CD4-positive, alpha-beta T cell treated with Interleukin-17A for 4 hours (primary cell): Measurements from ENCODE around the gene FDPS.
"Not testable (repeated sequence)": the region's sequence is repeated elsewhere in the genome, so short reads cannot be mapped to it uniquely, and the experiment has no call there.

Source experiments
- DNase-seq: peaks from one replicate; pipeline ENCODE4 v3.0.0-alpha.2; 2020; ENCODE audit warnings: mixed read lengths

Gene FDPS

DNA sequence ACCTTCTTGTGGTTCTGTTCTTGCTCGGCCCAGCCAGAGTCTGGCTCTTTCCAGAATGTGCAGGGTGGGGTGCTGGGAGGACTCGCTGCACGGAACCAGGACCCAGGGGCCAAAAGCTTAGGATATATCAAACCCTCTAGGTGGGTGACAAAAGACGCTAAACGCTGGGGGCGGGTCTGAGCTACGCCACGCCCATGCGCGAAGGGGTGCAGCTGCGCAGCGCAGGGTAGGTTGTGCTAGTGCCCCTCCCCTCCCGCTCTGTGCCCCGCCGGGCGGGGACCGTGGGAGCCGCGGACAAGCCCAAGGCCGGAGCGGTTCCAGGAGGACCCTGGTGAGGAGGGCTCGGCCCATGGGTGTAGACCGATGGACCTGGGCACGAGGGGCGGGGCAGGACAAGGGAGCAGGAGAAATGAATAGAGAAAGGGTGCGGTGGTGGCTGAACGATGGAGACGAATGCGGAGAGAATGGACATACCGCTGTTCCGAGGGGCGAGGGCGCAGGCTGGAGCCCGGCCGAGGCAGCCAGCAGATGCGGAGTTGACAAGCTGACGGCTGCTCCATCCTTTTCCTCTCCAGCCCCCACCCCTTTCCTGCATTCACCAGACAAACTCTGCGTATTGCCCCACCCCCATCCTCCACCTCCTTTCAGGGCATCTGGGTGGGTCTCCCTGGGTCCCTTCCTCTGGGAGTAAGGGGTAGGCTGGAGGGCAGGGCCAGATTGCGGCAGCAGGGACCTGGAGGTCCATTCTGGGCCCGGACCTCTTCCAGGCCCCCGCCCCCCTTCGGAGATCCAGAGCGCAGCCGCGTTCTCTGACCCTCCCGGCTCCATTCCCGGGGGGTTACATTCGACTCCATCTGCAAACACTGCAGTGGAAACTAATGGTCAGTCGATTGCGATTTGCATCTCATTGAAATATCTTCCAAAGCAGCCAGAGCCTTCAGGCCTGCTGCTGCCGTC, 12.3 kb downstream of the FDPS start, which contains the start of gene RUSC1:
Gene RUSC1 (plus strand): TSS at position 234 of the 957 bp plus-strand sequence. CDS start 880 bp downstream, outside the sequence.
- peak; percentile 86 for DNase-seq

DNA sequence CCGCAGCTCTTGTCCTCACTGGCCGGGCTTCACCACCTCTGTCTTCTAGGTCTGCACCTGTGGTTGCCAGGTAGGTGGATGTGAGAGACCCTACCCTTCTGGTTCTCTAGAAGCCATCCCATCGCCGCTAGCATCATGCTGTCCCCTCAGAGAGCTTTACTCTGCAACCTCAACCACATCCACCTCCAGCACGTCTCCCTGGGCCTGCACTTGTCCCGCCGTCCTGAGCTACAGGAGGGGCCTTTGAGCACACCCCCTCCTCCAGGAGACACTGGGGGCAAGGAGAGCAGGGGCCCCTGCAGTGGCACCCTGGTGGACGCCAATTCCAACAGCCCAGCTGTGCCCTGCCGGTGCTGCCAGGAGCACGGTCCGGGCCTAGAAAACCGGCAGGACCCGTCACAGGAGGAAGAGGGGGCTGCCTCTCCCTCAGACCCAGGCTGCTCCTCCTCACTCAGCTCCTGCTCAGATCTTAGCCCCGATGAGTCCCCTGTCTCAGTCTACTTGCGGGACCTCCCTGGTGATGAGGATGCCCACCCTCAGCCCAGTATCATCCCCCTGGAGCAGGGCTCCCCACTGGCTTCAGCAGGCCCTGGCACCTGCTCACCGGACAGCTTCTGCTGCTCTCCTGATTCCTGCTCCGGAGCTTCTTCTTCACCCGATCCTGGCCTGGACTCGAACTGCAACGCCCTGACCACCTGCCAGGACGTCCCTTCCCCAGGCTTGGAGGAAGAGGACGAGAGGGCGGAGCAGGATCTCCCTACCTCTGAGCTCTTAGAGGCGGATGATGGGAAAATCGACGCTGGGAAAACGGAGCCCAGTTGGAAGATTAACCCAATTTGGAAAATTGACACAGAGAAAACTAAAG, 13.2 kb downstream of the FDPS start:
- no peak for DNase-seq

- peak; percentile 19 for DNase-seq
Measured at GRCh38 chr1:155322571-155322952, 13.9 kb downstream of the FDPS start.

DNA sequence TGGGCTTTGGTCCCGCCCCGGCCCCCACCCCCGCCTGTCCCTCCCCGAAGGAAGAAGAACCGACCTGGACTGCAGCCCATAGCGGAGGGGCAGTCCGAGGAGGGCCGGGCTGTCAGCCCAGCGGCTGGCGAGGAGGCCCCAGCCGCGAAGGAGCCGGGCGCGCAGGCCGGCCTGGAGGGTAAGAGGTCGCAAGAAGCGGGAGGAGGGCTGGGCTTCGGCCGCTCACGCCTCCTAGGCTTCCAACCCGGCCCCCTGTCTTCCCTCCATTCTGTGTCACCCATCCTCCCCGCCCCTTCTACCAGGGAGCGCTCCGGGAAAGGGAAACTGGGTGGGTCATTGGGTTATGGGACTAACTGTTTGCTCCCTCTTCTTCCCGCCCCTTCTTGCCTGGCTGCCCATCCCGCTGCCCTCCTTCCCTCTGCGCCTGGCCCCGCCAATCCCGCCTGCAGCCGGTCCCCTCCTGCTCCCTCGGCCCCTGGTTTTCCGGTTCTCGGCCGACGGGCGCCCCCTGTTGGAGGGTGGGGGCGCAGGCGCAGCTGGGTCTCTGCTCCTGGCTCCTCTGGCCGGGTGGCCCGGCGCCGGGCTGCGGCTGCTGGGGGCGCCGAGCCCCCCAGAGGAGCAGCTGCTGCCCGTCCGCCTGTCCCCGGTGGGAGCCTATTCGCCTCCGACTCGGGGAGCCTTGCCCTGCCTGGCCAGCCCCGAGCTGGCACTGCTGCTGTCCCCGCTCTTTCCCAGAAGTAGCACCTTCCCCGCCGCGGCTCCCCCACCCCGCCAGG, 14.5 kb downstream of the FDPS start:
- DNase-seq = peak; percentile 92

GRCh38 chr1:155323729-155324036, 15.0 kb downstream of the FDPS start:
- peak; percentile 86 for DNase-seq

DNA sequence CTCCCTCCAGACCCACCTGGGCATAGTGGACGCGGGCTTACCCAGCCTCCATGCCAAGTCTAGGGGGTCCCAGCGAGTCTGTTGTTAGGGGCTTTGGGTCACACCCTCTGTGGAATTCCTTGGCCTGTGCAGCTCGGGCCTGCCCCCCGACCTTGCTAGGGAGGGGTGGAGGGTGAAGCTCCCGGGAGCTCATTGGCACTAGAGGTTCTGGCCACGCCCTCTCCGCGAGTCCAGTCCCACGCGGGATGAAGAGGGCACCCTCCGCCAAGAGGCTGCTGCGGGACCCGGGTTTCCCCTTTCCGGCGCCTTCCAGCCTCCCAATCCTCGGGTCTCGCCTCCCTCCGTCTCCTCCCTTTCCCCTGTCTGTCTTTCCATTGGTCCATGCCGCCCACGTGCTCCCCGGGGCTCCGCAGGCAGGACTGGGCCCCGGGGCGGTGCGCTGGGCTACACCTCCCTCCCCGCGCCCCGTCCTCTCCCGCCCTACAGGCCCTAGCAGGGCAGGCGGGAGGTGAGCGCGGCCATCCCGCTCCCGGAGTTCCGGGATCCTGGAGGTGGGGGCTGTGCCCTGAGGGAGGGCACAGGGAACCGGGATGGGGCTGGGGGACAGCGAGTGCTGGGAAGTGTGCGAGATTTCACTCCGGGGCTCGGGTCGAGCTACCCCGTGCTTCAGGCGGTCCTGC, 15.5 kb downstream of the FDPS start:
- DNase-seq = peak; percentile 87

DNA sequence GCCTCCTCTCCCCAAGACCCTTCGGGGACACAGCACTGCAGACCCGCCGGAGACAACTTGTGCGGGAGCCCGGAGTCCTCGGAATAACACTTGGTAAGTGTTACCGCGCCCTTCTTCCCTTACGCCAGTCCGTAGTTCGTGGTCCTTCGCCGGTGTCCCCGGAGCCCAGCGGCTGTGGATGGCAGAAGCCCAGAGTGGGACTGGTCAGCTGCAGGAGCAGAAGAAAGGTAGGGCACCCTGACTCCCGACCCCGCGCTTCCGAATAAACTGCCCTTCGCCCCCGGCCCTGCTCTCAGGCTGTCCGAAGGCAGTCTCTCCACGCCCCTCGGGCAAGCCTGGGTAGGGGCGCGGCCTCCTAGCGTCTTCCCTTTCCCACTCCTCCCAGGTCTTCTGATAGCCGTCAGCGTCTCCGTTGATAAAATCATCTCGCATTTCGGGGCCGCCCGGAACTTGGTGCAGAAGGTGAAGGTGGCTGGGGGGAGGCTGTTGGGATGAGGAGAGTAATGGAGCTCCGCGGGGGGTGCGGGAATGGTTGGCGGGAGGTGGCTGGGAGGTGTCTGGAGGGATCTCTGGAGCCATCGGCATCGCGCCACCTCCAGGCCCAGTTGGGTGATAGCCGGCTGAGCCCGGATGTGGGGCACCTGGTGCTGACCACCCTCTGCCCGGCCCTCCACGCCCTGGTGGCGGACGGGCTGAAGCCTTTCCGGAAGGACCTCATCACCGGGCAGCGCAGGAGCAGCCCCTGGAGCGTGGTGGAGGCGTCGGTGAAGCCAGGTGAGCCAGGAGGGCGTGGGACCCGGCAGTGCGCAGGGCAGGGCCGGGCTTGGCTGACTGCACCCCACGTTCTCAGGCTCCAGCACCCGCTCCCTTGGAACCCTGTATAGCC, 16.3 kb downstream of the FDPS start:
- peak; percentile 13 for DNase-seq

GRCh38 chr1:155325603-155325893, 16.9 kb downstream of the FDPS start:
- no peak for DNase-seq

DNA sequence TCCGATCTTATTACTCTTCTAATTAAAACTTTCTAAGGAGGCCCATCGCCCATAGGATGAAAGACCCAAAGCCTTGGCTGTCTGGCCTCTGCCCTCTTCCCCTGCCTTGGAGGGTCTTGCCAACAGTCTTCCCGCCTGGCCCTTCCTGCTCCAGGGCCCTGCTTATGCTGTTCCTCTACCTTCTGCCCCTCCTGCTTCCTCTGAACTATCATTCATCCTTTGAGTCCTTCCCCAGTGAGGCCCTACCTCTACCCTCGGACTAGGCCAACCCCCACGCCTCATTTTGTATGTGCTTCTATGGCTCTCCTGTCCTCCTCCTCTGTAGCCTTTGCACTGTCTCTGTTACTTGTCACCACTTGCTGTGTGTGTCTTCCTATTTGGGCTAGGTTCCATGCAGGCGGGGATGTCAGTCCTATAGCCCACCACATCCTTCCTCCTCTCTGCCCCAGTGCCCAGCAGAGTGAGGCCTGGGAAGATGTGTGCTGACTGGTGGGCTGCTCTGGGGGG, 17.4 kb downstream of the FDPS start:
- DNase-seq = no peak

DNA sequence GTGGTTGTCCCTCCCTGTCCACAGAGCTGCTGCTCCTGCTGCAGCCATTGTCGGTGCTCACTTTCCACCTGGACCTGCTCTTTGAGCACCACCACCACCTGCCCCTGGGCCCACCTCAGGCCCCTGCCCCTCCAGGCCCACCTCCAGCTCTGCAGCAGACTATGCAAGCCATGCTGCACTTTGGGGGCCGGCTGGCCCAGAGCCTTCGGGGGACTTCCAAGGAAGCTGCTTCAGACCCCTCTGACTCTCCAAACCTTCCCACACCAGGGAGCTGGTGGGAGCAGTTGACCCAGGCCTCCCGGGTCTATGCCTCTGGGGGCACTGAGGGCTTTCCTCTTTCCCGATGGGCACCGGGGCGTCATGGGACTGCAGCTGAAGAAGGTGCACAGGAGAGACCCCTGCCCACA, 18.0 kb downstream of the FDPS start:
- no peak for DNase-seq

GRCh38 chr1:155327981-155328380, 19.3 kb downstream of the FDPS start:
- no peak for DNase-seq

DNA sequence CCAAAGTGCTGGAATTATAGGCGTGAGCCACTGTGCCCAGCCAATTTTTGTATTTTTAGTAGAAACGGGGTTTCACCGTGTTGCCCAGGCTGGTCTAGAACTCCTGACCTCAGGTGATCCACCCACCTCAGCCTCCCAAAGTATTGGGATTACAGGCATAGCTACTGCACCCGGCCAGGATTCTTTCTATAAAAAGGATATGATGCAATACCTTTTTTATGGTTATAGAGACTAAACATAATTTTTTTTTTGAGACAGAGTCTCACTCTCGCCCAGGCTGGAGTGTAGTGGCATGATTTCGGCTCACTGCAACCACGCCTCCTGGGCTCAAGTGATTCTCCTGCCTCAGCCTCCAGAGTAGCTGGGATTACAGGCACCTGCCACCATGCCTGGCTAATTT, 20.2 kb downstream of the FDPS start:
- DNase-seq = not testable (repeated sequence)

- no peak for DNase-seq
Measured at GRCh38 chr1:155329980-155330598, 21.4 kb downstream of the FDPS start.

DNA sequence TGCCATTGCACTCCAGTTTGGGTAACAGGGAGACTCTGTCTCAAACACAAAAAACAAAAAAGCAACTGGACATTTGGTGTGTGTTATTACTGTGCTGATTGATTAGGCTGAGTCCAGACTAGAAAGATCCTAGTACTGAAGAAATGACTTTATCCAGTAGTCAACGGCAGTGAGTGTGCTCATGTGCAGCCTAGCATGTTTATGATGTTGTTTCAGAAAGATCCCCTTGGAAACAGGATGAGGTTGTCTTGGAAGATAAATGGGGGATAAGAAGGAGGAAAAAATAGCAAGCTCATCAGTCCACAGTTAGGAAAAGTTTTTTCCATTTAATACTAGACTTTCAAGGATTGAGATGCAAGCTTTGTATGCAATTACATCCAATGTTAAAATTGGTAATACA, 26.3 kb downstream of the FDPS start:
- DNase-seq = no peak

GRCh38 chr1:155339515-155340097, 30.9 kb downstream of the FDPS start:
- no peak for DNase-seq

GRCh38 chr1:155342842-155343241, 34.2 kb downstream of the FDPS start:
- no peak for DNase-seq

DNA sequence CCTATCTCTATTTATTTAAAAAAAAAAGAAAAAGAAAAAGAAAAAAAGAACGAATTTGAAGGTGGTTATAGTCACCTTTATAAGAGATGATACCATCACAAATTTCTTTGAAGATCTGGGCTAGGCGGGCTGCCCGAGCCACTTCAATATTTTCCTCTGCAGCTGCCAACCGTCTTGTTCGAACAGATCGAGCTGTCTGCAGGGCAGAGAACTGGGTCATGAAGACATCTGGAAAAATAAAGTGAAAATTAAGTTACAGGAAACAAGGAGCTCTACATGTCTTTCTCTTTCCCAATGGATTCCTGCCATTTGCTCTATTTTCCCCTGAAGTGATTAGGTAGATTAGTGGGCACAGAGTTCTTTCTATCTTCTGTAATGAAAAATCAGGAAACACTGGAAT, 44.0 kb downstream of the FDPS start:
- DNase-seq = no peak

GRCh38 chr1:155360051-155360450, 51.4 kb downstream of the FDPS start:
- DNase-seq = no peak
